Measurements from ENCODE around the gene DFFB. TPM values are rescaled to one million over a fixed set of nuclear protein-coding genes. Genes with fewer than 3 reads are reported as not detected.

Gene DFFB
- total and polyA plus RNA-seq, 5 experiments from 2014 or later: 8.5 to 21.1 (median 12.5) TPM

DNA sequence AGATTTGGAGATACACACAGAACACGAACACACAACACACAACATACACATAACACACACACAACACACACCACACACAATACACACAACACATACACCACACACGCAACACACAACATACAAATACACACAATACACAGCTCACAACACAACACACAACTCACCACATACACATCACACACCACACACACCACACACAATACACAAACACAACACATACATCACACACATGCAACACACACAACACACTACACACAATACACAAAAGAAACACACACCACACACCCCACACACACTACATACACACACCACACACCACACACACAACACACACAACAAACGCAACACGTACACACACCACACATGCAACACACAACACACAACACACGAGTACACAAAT, 71.8 kb downstream of the DFFB start:
- H3K36me3 Mint-ChIP-seq: no peaks in the 10 kb centered on the region
- POLR2A ChIA-PET: no interaction called here
- H3K4me1 Mint-ChIP-seq: peaks cover 0 to 12% (median 6%) of the 10 kb centered on the region in 4 donors
- H3K27me3 Mint-ChIP-seq: peaks cover 4 to 19% (median 11%) of the 10 kb centered on the region in 5 donors
- H3K27ac Mint-ChIP-seq: peak overlapping the region in 2 of 10 donors; percentile 8 to 66
- DNase-seq (no peak), ATAC-seq (no peak)
- H3K4me3 Mint-ChIP-seq: no peak overlapping the region
- H3K9me3 Mint-ChIP-seq: peaks cover 0 to 6% (median 0%) of the 10 kb centered on the region in 9 donors

- no peaks in the 10 kb centered on the region for H3K36me3 Mint-ChIP-seq
- H3K9me3 Mint-ChIP-seq: peaks cover 0 to 6% (median 0%) of the 10 kb centered on the region in 9 donors
- DNase-seq (no peak), ATAC-seq (no peak)
- peaks cover 0 to 12% (median 6%) of the 10 kb centered on the region in 4 donors for H3K4me1 Mint-ChIP-seq
- peak overlapping the region in 1 of 10 donors; percentile 54 for H3K4me3 Mint-ChIP-seq
- peaks cover 7 to 27% (median 12%) of the 10 kb centered on the region in 5 donors for H3K27me3 Mint-ChIP-seq
- peak overlapping the region in 6 of 10 donors; percentile 3 to 87 (median 49) for H3K27ac Mint-ChIP-seq
- POLR2A ChIA-PET: no interaction called here
These were observed 73.2 kb downstream of the DFFB start for GRCh38 chr1:3930301-3931006.

GRCh38 chr1:3931007-3931912, 74.0 kb downstream of the DFFB start:
- DNase-seq: no peak
- ATAC-seq: no peak
- Mint-ChIP-seq H3K36me3 (no peaks in the 10 kb centered on the region), H3K27me3 (peaks cover 7 to 23% (median 12%) of the 10 kb centered on the region in 5 donors), H3K9me3 (peaks cover 0 to 8% (median 0%) of the 10 kb centered on the region in 9 donors), H3K4me1 (peaks cover 0 to 12% (median 6%) of the 10 kb centered on the region in 4 donors), H3K4me3 (no peak overlapping the region), H3K27ac (no peak overlapping the region)
- POLR2A ChIA-PET: no interaction called here

GRCh38 chr1:3932156-3932919, 75.1 kb downstream of the DFFB start:
- Mint-ChIP-seq H3K27me3 (peaks cover 8 to 22% (median 10%) of the 10 kb centered on the region in 5 donors), H3K36me3 (peaks cover 0 to 5% (median 0%) of the 10 kb centered on the region in 3 donors), H3K4me3 (no peak overlapping the region), H3K4me1 (peaks cover 0 to 12% (median 6%) of the 10 kb centered on the region in 4 donors), H3K27ac (no peak overlapping the region), H3K9me3 (peaks cover 0 to 18% (median 4%) of the 10 kb centered on the region in 9 donors)
- DNase-seq (no peak), ATAC-seq (no peak)
- POLR2A ChIA-PET: no interaction called here

Other genes with a start within 250 kb of the DFFB start
- 100 to 1,000 TPM; 197 to 198 TPM for gene MEGF6, start 246.0 kb upstream of the DFFB start, total RNA-seq
- 1 to 10 TPM; 2.2 to 3.5 (median 2.5) TPM for gene MEGF6, start 246.0 kb upstream of the DFFB start, polyA plus RNA-seq
- 10 to 100 TPM; 57.4 to 61.7 TPM for gene TPRG1L, start 232.5 kb upstream of the DFFB start, total RNA-seq
- 10 to 100 TPM; 41.9 to 48.3 (median 42.3) TPM for gene TPRG1L, start 232.5 kb upstream of the DFFB start, polyA plus RNA-seq
- gene WRAP73, start 207.4 kb upstream of the DFFB start, total RNA-seq: 10 to 100 TPM; 37.4 to 46.8 TPM
- 10 to 100 TPM; 26.3 to 32.1 (median 26.4) TPM for gene WRAP73, start 207.4 kb upstream of the DFFB start, polyA plus RNA-seq
- not detected for gene TP73, start 205.0 kb upstream of the DFFB start, total RNA-seq
- gene TP73, start 205.0 kb upstream of the DFFB start, polyA plus RNA-seq: under 1 TPM in 2 of 3 donors, not detected in 1; 0.04 to 0.06 TPM
- not detected for gene CCDC27, start 105.0 kb upstream of the DFFB start, total RNA-seq
- gene CCDC27, start 105.0 kb upstream of the DFFB start, polyA plus RNA-seq: not detected
- gene SMIM1, start 84.7 kb upstream of the DFFB start, total RNA-seq: 1 to 10 TPM; 2.8 to 5.7 TPM
- 1 to 10 TPM; 1.3 to 2.3 (median 1.4) TPM for gene SMIM1, start 84.7 kb upstream of the DFFB start, polyA plus RNA-seq
- gene LRRC47, start 61.0 kb upstream of the DFFB start, total RNA-seq: 10 to 100 TPM; 46.0 to 52.6 TPM
- gene LRRC47, start 61.0 kb upstream of the DFFB start, polyA plus RNA-seq: 10 to 100 TPM; 23.9 to 34.9 (median 34.6) TPM
- gene CEP104, start 265 bp upstream of the DFFB start, total RNA-seq: 10 to 100 TPM; 51.3 to 59.0 TPM
- 10 to 100 TPM; 13.1 to 19.4 (median 18.4) TPM for gene CEP104, start 265 bp upstream of the DFFB start, polyA plus RNA-seq
- 10 to 100 TPM; 27.7 to 29.9 TPM for gene C1orf174, start 42.8 kb downstream of the DFFB start, total RNA-seq
- gene C1orf174, start 42.8 kb downstream of the DFFB start, polyA plus RNA-seq: 10 to 100 TPM; 16.4 to 27.6 (median 17.9) TPM